Urothelium cell line (cell line): ENCODE results near the gene AKR1C2.
"Not testable (repeated sequence)": the region's sequence is repeated elsewhere in the genome, so short reads cannot be mapped to it uniquely, and the experiment has no call there.

ENCODE experiments used
- DNase-seq: peaks from one replicate; pipeline ENCODE4 v3.0.0; 2011; ENCODE audit warnings: low spot score, mixed read lengths
- FAIRE-seq: peaks from 2 replicates; lab custom pipeline; 2011; peaks lifted over from hg19 to GRCh38; lab: Jason Lieb, UNC

The AKR1C2 gene

GRCh38 chr10:4991463-4991862 is 12.2 kb downstream of the AKR1C2 start:
- not testable (repeated sequence) for DNase-seq
- peak; percentile 5 for FAIRE-seq

GRCh38 chr10:4990217-4990616 is 13.4 kb downstream of the AKR1C2 start:
- FAIRE-seq: no peak
- no peak for DNase-seq

DNA sequence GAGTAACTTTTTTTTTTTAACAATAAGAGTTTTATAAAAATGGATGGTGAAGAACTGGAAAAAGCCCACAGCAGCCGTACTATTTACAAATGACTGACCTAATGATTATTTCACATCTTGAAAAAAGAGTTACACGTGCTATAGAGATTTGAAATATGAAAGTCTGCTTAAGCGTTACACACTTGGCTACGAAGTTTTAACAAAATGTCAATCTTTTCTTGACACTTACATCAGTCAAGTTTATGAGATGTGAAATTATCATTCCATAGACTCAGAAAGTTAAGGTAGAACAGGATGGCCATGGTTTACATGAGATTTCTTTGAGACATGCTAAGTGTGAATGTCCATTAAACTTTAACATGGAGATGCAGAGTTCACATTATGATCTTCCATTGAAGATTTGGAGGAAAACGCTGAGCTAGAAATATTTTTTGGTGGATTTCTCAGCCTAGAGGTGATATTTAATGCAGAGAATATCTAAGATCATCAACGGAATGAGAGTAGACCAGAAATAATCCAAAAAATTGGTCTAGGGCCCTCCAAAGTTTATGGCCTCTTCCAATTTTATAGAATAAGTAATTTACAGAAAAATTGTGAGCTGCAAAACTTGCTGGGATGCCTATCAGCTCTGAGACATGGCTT is 15.5 kb downstream of the AKR1C2 start:
- not testable (repeated sequence) for FAIRE-seq, DNase-seq

- FAIRE-seq (no peak), DNase-seq (no peak)
Observed at GRCh38 chr10:4984971-4985594, 18.6 kb downstream of the AKR1C2 start.

DNA sequence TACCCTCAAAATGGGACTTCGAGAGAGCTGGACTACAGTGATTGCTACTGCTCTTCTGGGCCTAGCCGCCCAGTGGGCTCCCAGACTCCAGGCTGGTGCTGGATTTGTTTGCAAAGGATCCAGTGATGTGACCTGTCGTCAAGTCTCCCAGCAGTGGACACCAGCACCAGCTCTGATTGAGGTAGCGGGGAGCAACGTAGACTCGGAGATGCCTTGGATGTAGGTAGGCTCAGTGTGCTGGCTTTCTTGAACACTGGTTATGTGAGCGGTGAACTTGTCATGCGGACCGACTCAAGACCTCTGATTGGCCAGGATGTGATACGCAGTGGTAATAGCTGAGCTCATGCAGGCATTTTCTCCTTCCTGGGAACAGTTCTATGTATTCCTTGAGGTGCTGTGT is 19.4 kb downstream of the AKR1C2 start:
- no peak for FAIRE-seq
- no peak for DNase-seq

DNA sequence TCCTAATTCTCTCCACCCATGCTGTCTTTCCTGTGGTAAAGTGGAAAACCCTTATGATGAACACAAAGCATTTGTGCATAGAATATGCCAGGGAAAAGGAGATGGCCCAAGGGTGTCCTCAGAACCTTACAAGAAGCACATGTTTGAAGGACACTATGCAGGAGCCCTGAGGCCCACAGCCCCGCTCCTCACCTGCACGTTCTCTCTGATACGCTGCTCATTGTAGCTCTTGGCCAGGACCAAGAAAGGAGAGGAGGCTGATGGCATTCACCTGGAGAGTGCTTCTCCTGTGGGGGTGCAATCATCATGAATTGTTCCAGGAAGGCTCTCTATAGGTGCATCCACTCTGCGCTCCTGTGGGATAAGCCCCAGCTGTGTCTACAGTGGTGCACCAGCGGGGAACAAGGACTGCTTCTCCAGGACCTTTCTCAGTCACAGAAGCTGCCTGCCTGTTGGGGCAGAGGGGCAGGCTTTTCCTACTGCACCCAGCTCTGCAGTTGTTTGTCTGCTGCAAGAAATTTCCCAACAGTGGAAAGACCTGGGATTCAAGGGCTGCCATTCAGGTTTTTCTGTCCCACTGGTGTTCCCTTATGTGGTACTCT is 19.9 kb downstream of the AKR1C2 start:
- DNase-seq (no peak), FAIRE-seq (no peak)

GRCh38 chr10:4982764-4983226 is 20.9 kb downstream of the AKR1C2 start:
- FAIRE-seq (no peak), DNase-seq (no peak)

GRCh38 chr10:4981722-4982471 is 21.8 kb downstream of the AKR1C2 start:
- DNase-seq (peak; percentile 36), FAIRE-seq (no peak)

GRCh38 chr10:4980793-4981192 is 22.9 kb downstream of the AKR1C2 start:
- no peak for DNase-seq
- FAIRE-seq: no peak

DNA sequence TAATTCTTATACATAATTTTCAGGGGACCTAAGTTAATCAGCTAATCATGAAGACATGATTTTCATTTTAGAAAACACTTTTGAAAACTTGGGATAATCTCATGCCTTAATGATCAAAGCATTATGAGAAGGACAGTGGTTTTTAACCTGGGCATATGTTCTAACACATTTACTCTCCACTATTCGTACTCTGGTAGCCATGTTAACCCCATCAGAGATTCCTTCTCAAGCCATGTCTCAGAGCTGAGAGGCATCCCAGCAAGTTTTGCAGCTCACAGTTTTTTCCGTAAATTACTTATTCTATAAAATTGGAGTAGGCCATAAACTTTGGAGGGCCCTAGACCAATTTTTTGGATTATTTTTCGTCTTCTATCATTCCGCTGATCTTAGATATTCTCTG is 24.8 kb downstream of the AKR1C2 start:
- DNase-seq (no peak), FAIRE-seq (no peak)

- DNase-seq (no peak), FAIRE-seq (no peak)
Observed at GRCh38 chr10:4977025-4977424, 26.6 kb downstream of the AKR1C2 start.

GRCh38 chr10:4974400-4974799 is 29.3 kb downstream of the AKR1C2 start:
- DNase-seq, FAIRE-seq: not testable (repeated sequence)

DNA sequence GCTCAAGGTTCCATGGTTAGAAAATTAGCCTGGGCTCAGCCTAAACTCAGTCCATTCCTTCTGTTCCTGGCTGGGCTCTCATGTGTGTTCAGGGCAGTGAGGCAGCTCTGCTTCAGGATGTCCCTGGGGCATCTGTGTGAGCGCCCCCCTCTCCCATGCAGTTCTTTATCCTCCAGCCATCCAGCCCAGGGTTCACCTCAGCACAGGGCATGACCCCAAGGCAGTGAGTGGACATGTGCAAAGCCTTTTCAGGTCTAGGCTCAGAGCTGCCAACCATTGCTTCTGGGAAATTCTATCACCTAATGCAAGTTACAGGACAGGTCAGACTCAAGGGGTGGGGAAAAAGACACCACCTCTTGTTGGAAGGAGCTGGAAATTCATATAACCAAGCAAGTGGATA is 30.4 kb downstream of the AKR1C2 start:
- DNase-seq, FAIRE-seq: not testable (repeated sequence)

DNA sequence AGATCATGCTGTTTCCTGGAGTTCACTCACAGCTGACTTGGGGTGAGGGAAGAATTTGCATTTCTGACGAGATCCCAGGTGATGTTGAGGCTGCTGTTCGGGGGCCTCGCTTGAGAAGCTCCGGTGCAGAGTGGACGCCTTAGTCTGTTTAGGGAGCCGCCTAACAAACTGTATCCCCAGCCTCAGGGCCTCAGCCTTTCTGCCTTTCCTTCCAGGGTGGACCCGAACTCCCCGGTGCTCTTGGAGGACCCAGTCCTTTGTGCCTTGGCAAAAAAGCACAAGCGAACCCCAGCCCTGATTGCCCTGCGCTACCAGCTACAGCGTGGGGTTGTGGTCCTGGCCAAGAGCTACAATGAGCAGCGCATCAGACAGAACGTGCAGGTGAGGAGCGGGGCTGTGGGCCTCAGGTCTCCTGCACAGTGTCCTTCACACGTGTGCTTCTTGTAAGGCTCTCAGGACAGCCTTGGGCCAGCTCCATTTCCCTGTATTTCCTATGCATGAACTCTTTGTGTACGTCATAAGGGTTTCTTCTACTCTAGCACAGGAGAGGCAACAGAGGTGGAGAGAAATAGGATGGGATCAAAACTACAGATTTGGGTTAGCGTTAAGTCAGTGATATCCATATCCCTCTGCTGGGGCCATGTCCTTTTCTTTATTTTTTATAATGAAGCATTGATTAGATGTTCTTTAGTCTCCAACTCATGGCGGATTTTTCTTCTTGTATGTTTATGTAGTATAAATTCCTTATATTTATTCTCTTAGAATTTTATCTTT is 31.1 kb downstream of the AKR1C2 start:
- DNase-seq, FAIRE-seq: not testable (repeated sequence)

- FAIRE-seq, DNase-seq: not testable (repeated sequence)
Observed at GRCh38 chr10:4970362-4970761, 33.3 kb downstream of the AKR1C2 start.

GRCh38 chr10:4969289-4969688 is 34.4 kb downstream of the AKR1C2 start:
- not testable (repeated sequence) for DNase-seq, FAIRE-seq

- not testable (repeated sequence) for FAIRE-seq
Observed at GRCh38 chr10:4967189-4967588, 36.5 kb downstream of the AKR1C2 start.

GRCh38 chr10:4965763-4966162 is 37.9 kb downstream of the AKR1C2 start:
- DNase-seq, FAIRE-seq: not testable (repeated sequence)

More at GRCh38 chr10:4967189-4967588, 36.5 kb downstream of the AKR1C2 start:
- DNase-seq: not testable (repeated sequence)

GRCh38 chr10:4963815-4964154 is 39.9 kb downstream of the AKR1C2 start:
- DNase-seq, FAIRE-seq: not testable (repeated sequence)
